Astrocyte of the spinal cord (primary cell): ENCODE results near the gene SIRPD.

Experiments used
- DNase-seq: peaks from one replicate; pipeline ENCODE4 v3.0.0; 2011; ENCODE audit warnings: low read depth, low spot score
- H3K4me3 ChIP-seq: 2 replicates; pipeline ENCODE4 v1.5.1; 2011; ENCODE audit warnings: low read depth, mild to moderate bottlenecking, low read length, moderate library complexity
- CTCF ChIP-seq: IDR thresholded peaks from 2 replicates; pipeline ENCODE4 v1.5.1; 2012; ENCODE audit warnings: low read depth, mild to moderate bottlenecking, low read length, inconsistent platforms
- in situ Hi-C: cut with HindIII; loops from 2 replicates; pipeline ENCODE4 v1.10.0; 2017; ENCODE audit warnings: low sequenced_read_pairs

SIRPD gene

GRCh38 chr20:1566701-1567100 is 9.2 kb upstream of the SIRPD start:
- in situ Hi-C loops = no loop called here
- no peak for DNase-seq
- TF ChIP-seq CTCF = no peak

GRCh38 chr20:1565461-1565860 is 8.0 kb upstream of the SIRPD start:
- DNase-seq = no peak
- in situ Hi-C loops = no loop called here
- TF ChIP-seq CTCF = no peak
- H3K4me3 ChIP-seq = no peak overlapping the region

More at GRCh38 chr20:1566701-1567100, 9.2 kb upstream of the SIRPD start:
- H3K4me3 ChIP-seq = no peak overlapping the region

- H3K4me3 ChIP-seq = no peak overlapping the region
- TF ChIP-seq CTCF = no peak
- in situ Hi-C loops = no loop called here
- no peak for DNase-seq
These were observed 6.1 kb upstream of the SIRPD start for GRCh38 chr20:1563598-1563997.

- no peak for DNase-seq
- TF ChIP-seq CTCF = no peak
- no peak overlapping the region for H3K4me3 ChIP-seq
- in situ Hi-C loops = no loop called here
These were observed 5.1 kb upstream of the SIRPD start for GRCh38 chr20:1562622-1563021.

- no peak for DNase-seq
- no peak overlapping the region for H3K4me3 ChIP-seq
- in situ Hi-C loops = no loop called here
- TF ChIP-seq CTCF = no peak
These were observed 3.8 kb upstream of the SIRPD start for GRCh38 chr20:1561350-1561749.

- DNase-seq = no peak
- no peak overlapping the region for H3K4me3 ChIP-seq
- no peak for TF ChIP-seq CTCF
- in situ Hi-C loops = no loop called here
These were observed 1.6 kb downstream of the SIRPD start for GRCh38 chr20:1555952-1556351.
